ENCODE measurements around the gene PDE4C.

DNA sequence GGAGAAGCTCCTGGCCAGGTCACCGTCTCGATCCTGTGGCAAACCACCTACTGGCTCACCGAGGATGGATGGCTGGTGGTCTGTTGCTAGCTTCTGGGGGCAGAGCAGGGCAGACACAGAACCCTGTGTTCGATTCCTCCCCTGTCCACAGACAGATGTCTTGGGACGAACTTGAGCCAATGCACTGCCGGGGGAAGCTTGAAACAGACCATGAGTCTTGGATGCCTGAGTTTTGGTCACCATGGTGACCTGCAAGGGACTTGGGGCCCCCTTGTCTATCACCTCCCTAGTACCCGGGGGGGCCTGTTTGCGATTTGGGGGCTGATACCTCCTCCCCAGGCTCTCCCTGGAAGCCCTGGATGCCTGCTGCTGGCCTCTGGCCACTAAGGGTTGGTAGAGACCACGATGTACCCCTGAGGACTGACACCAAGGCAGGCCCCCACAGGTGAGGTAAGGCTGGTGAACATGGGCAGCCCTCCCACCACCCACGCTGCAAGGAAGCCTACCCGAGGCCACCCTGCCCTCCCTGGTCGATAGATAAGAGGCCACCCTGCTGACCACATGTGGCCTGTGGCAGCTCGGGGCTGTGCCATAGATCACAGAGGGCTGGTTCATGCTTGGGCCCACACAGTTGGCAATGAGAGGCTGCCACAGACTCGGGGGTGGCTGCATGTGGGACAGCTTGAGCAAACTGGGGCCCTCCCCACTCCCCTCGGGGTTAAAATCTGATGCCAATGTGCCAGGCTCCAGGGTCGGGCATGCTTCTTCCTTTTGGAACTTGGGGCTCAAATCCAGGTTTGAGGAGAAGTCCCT lies 37.3 kb upstream of the PDE4C start:
- TF ChIP-seq, protein P1, sequence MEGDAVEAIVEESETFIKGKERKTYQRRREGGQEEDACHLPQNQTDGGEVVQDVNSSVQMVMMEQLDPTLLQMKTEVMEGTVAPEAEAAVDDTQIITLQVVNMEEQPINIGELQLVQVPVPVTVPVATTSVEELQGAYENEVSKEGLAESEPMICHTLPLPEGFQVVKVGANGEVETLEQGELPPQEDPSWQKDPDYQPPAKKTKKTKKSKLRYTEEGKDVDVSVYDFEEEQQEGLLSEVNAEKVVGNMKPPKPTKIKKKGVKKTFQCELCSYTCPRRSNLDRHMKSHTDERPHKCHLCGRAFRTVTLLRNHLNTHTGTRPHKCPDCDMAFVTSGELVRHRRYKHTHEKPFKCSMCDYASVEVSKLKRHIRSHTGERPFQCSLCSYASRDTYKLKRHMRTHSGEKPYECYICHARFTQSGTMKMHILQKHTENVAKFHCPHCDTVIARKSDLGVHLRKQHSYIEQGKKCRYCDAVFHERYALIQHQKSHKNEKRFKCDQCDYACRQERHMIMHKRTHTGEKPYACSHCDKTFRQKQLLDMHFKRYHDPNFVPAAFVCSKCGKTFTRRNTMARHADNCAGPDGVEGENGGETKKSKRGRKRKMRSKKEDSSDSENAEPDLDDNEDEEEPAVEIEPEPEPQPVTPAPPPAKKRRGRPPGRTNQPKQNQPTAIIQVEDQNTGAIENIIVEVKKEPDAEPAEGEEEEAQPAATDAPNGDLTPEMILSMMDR (conservative IDR thresholded peaks at IDR 0.05; ENCODE audit: low read depth, low read length), result no peak
- TF ChIP-seq EZH2 (IDR thresholded peaks at IDR 0.05; ENCODE audit: low read length, unreplicated experiment) (no peak), EZH2phosphoT487 (IDR thresholded peaks at IDR 0.05; ENCODE audit: borderline replicate concordance, low read length) (no peak)

Data from PC-3 (cell line).